Pulmonary artery endothelial cell (primary cell): ENCODE data around the gene RALGPS1. TPM values are rescaled to one million over a fixed set of nuclear protein-coding genes. Genes with fewer than 3 reads are reported as not detected.
"Not testable (repeated sequence)": the region's sequence is repeated elsewhere in the genome, so short reads cannot be mapped to it uniquely, and the experiment has no call there.

Source experiments
- DNase-seq: peaks from one replicate; pipeline ENCODE4 v3.0.0-alpha.2; 2011; ENCODE audit warnings: low read depth, low spot score
- total RNA-seq: library from RNA; depleted of rRNA; stranded (reverse); fragments of >200 nt; gene quantifications from 2 replicates; pipeline ENCODE4 v1.2.3, GENCODE V29; 2014

RALGPS1 gene
- total RNA-seq, 1 donor from 2014 or later = 2.4 TPM

DNA sequence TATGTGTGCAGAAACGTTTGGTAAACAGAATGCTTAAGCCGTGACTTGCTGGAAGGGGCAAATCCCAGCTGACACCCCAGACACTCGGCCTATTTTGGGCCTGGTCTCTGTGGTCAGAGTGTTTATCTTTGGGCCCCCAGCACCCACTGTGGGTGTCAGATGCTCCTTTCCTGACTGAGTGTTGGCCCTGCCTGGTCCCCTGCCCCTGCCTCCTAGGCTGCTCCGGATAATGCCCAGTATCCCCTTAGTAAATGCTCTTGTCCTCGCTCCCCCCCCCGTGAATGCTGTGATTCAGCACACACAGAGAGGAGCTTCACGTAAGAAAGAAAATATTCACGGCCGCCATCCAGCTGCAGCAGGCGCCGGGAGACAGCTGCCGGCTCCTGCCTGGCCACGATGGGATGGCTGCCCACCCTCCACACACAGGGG, 219.2 kb downstream of the RALGPS1 start:
- DNase-seq = no peak

DNA sequence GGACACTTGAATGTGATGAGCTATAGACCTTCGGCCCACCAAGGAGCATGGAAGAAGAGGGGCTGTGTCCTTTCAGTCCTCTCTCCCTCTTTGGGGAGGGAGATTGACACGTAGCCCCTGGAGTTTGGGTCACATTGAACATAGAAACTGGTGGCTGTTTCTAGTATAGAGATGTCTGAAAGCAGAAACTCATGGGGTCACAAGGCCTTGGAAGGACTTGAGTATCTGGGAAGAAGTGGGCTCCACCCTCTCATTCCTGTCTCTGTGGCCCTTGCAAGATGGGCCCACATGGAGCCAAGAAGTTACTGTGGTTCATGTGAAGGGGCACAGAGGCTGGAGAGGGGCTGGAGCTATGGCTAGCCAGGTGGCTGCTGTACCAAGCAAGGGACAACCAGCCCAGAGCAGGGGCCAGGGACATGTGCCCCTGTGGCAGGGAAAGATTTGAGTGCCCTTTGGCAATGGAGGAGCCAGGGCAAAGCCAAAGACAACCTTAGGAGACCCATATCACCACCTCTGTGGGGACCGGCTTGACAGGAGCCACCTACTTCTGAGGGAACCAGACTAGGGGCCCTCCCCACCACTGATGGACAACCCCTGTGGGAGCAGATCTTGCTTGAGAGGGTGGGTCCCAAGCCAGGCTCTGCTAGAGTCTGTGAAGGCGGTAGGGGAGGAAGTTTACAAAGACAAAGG, 220.6 kb downstream of the RALGPS1 start:
- no peak for DNase-seq

DNA sequence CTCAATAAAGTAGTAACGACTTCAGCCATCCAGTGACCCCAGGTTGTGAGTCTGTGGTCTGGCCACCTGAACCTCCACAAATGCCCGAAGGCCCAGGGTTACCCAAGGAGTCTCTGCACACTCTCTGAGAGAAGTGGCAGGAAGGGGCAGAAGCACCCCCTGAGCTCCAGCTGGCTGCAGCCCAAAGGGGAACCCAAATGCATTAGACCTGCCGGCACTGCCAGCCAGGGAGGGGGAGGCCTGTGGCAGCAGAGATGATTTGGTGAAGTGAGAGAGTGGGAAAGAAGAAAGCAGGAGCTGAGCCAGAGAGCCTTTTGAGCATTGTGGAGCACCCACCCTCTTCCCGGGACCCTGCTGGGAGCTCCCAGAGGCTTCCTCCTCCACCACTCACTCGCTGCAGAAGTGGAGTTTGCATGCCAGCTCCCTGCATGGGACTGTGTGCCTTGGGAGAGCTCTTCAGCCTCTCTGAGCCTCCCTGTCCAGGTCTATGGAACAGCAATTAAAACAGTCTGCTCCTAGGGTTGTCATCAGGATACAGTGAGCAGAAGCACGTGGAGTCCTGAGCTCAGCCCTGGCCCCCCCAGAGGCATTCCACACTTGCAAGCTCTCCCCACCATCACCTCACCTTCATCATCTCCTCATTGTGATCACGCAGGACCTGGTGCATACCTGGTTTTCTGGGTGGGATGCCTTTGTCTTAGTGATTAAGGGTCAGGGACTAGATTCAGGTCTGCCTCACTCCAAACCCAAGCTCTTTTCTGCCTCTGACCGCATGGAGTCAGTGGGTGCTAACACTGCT, 221.7 kb downstream of the RALGPS1 start:
- no peak for DNase-seq

DNA sequence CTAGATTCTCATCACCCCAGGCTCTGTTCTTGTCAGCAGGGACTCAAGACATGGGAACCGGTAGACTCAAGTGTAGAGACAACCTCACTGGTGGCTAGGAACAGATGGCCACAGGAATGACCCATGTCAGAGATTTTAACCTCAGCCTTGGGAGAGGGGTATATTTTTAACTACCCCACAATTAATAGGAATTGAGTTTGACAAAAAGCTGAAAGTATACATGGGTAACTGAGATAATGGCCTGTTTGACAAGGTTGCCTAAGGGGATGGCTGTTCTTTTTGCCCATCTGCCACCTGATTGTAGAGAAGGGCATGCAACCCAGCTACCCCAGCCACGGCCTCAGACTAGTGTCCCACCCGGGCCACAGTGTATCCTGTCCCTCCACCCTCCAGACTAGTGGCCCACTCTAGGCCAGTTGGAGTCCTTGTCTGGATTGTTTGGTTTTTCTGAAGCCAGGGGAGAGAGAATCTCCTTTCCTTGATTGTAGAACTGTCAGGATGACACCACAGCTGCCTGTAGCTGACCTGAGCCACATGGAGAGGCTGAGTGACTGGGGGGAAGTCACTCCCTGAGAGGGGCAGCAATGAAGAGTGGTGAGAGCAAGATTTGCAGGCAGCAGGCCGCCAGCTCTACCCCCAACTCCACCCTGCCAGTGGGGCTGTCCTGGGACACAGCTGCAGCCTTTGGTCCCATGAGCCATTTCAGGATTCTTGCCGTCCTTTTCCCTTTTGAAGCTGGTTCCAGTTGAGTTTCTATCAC, 222.5 kb downstream of the RALGPS1 start:
- DNase-seq = no peak

DNA sequence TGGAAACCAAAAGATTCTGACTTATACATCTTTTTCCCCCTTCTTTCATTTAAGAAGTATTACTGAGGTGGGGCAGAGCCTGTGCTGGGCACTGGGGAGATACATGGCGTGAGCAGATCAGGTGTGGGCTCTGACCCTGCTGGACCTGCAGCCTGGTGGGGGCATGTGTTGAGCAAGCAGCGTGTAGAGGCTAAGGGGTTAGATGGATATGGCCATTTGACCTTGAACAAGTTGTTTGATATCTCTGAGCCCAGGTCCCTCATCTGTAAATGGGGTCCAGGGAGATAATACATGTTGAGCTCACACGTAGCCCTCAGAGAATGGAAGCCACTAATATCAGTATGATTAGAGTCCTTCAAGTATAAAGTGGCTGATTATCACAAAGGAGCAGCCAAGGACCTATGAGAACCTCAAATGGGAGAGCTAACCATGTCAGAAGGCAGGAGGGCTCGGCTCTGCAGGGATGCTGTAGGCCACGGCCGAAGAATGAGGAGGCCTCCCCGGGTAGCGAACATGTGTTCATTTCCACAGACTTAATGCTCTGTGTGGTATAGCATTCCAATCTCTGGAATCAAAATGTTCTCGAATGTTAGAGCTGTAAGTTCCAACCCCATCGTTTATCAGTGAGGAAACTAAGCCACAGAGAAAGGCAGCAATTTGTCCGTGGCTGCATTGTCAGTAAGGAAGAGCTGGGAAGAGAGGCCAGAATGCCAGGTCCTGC, 223.2 kb downstream of the RALGPS1 start:
- DNase-seq = no peak

DNA sequence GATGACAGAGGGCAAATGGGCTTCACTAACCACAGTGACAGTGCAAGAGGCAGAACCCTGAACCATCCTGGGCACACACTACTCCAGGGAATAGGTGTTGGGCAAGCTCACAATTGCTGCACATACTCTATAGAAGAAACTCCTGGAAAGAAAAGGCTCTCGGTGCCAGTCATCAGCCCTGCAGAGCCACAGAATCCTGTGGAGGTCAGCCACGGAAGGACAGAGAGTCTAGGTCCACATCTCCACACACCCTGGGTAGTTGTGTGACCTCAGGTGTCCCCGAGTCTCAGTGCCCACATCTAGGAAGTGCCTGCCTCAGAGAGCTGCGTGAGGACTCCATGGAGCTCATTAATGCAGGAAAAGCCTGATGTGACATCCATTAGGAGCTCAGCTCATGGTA, 223.9 kb downstream of the RALGPS1 start:
- no peak for DNase-seq

DNA sequence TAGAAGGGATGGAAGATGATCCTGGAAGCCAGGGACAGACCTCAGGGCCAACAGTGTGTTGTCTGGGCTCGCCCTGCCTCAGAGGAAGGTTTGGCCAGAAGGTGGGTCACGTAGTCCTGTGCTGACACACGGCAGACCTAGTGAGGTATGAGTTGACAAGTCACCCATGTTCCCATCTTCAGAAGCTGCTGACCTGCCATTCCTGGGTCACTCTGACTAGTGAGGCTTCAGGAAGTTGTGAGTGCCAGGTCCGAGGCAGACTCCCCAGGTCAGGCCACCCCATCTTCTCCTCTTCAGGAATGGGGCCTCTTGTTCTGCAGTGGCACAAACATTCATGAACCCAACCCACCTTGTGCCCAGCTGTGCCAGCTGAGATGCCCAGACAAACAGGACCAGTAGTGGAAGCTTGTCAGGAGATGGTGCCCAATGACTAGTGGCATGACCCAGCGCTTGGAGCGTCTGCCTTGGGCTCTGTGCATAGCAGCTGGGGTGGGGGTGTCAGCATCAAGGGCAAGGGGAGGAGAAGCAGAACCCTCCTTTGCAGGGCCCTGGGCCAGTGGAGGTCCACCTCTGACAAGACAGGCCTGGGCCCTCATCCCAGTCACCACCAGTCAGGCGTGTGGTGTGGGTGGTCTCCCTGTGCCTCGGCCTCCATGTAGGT, 224.6 kb downstream of the RALGPS1 start:
- DNase-seq = no peak

DNA sequence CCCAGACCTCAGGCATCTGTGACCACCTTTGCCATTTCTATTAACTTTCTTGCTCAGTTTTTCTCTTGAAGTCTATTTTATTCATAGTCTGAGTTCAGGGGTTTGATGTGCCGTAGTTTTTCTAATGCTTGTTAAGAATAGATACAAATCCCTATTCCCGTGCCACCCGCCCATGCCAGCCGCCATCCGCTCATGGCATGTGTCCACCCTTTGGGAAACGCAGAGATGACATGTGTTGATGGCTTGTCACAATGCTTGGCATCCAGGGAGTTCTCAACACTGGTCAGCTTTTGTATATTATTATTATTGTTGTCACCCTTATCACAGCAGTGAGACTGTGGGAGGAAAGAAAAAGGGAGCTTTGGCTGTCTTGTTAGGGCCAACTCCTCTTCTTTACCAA, 225.2 kb downstream of the RALGPS1 start:
- DNase-seq = no peak

DNA sequence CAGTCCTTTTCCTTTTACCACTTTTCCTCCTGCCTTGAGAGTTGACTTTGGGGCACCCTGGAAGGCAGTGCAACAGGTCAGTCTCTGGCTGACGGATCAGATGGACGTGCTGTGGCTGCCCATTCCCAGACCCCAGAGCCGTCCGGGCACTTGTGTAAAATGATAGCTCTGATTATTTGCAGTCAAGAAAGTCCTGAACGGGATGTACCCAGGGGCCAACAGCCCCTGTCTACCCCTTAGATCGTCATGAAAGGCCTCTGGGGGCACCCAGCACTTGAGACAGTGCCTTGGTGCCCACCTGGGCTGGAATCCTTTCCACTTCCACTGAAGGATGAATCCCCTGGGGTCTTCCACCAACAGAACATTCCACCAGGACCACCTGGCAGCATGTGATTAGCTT, 225.6 kb downstream of the RALGPS1 start:
- DNase-seq = no peak

DNA sequence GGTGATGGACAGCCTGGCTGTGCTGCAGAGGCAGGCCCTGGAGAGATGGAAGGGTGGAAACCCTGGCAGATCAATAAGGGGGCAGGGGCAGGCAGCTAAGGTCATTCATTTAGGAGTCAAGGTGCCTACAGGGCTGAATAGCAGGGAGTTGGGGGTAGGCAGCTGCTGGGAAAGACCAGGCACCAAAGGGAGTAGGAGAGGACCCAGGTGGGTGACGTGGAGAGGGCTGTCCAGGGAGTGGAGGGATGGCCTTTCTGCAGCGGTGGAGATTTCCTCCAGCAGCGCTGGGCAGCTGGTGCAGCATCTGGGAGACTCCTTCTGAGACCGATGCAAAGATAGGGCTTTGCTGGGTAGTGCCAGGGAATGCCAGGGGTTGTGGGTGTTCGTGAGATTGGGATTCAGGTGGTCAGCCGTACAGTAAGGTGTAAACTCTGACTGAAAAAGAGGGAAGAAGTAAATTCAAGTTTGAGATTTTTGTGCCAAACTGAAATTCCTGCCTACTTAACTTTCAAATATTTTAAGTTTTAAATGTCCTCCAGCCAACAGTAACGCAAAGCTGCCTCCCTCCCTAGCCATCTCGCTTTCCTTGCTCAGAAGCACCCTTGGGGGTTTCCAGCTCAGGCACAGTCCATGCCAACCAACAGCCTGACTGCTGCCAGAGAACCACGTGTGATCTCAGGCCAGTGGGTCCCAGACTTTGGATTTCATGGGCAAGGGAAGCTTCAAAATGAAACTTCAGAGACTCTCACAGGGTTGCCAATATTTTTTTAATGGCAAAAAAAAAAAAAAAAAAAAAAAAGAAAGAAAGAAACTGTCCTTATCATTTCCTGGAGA, 226.5 kb downstream of the RALGPS1 start:
- no peak for DNase-seq

DNA sequence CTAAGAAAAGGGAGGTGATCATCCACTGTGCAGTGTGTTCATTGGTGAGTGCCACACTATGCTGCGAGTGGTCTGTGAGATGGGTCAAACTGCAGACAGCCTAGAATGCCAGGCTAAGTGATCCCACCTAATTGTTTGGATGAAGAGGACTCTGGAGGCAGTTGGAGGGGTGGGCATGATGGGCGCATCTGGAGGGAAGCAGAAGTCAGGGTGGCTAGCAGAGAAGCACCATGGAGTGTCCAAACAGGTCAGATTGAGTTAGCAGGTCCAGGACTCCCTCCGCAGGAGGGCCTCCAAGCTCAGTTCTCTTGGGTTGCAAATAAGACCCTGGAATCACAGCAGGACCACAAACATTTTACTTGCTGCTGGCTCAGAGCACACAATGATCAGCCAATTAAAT, 227.7 kb downstream of the RALGPS1 start:
- no peak for DNase-seq

DNA sequence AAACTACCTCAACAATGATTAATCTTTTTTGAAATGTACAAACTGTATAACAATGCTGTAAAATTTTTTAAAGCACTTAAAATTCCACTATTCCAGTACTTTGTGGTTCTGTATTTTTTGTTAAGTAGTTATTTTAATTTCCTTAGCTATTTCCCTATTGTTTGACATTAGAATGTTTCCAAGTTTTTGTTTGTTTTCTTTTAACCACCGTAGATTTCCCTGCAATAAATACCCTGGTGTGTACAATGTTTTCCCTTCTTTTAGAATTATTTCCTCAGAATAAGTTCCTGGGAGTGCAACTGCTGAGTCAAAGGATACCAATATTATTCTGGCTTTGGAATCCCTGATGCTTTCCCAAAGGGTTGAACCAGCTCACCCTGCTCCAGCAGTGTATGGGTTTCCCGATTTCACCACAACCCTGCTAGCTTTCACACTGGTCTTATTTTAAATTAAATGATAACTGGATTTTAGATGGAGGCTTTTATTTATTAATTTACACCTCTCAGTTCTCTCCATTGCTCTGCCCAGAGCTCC, 228.4 kb downstream of the RALGPS1 start:
- no peak for DNase-seq

DNA sequence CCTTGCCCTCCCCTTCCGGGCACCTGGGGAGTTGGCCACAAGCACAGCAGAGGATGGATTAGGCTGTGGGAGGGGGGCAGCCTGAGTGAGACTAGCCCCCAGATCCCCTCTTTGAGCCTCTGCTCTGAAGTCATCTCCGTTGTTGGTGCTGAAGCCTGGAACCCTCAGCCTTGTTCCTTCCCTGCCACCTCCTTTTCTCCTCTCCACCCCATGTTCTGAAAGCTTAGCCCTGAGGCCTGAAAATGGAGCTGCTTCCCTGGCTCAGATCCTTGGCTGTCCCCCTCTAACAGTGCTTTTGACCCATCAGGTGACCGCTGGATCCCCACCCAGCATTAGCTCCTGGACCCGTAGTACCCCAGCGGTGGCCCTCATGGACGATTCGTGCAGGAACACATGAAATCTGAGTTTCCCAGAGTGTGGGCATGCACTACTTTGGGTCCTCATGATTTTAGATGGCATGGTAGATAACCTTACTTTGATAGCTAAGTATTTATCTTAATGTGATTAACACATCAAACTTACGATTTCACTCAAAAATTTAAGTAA, 229.4 kb downstream of the RALGPS1 start:
- DNase-seq = no peak

DNA sequence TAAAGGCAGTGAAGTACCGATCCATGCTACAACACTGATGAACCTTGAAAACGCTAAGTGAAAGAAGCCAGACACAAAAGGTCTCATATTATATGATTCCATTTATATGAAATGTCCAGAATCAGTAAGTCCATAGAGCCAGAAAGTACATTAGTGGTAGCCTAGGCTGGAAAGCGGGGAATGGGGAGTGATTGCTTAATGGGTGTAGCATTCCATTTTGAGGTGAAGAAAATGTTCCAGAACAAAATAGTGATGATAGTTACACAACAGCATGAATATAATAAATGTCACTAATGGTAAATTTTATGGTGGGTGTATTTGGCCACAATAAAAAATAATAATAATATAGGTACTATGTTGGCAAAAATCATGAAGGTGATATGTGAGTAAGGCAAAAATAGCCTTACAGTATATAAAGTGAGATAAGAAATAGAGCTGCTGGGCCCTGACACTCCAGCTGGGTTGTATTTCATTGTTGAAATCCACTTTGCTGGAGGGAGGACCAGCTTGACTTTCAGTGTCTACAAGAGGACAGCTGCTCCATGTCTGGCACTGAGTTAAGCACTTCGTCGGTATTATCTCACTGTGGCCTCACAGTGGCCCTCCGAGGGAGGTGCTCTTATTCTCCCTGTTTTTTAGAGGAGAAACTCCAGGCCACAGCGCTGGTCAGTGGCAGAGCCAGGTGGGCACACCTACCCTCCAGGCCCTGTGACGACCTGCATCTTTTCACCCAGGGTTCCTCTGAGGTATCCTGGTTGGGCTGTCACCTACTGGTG, 230.3 kb downstream of the RALGPS1 start:
- DNase-seq = no peak

DNA sequence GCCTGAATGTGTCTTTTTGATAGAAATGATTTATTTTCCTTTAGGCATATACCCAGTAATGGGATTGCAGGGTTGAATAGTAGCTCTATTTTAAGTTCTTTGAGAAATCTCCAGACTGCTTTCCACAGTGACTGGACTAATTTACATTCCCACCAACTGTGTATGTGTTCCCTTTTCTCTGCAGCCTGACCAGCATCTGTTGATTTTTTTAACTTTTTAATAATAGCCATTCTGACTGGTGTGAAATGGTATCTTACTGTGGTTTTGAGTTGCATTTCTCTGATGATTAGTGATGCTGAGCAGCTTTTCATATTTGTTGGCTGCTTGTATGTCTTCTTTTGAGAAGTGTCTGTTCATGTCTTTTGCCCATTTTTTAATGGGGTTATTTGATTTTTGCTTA, 232.3 kb downstream of the RALGPS1 start:
- not testable (repeated sequence) for DNase-seq

DNA sequence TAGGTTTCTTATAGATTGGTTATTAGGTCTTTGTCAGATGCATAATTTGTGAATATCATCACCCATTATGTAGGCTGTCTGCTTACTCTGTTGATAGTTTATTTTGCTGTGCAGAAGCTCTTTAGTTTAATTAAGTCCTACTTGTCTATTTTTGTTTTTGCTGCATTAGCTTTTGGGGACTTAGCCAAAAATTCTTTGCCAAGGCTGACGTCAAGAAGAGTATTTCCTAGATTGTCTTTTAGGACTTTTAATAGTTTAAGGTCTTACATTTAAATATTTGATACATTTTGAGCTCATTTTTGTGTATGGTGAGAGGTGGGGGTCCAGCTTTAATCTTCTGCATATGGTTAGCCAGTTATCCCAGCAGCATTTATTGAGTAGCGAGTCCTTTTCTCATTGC, 232.7 kb downstream of the RALGPS1 start:
- no peak for DNase-seq

DNA sequence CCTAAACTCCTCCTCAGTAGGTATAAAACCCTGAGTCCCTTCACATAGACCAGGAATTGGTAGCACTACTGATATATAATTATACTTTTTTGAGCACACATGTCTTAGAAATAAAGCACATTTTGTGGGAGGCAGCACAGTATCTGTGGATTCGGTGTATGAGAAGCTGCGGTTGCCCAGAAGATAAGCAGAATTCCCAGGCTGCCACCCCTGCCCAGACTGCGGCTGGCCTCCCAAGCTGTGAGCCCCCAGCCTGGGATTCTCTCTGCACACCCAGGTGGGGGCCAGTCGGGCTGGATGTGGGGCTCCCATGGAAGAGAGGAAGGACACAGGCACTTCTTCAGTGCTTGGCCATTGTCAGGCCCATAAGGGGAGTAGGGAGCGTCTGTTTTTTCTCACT, 233.4 kb downstream of the RALGPS1 start:
- no peak for DNase-seq

DNA sequence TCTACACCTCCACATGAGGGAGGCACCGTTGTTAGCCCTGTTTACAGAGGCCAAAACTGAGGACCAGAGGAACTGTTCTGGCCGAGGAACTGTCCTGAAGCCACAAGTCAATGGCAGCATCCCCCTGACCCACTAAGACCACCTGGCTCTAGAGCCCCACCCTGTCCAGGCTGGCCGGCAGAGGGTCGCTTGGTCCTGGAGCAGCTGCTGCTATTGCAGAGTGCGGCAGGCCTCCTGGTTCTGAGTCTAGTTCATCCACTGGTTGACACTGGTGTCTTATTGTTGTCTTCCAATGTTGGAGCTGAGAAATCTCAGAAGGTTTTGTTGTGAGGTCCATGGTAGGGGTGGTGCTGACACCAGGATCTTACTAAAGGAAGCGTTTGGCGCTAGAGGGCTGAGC, 234.4 kb downstream of the RALGPS1 start:
- DNase-seq = no peak
